HepG2 (cell line): ENCODE data around the gene ARAP3. TPM values are rescaled to one million over a fixed set of nuclear protein-coding genes. Genes with fewer than 3 reads are reported as not detected.
A peak's percentile ranks its signal among the peaks of the same experiment; 100 is the strongest.

Experiments
- CHD2 ChIP-seq: IDR thresholded peaks from 2 replicates; pipeline ENCODE4 v1.6.1; 2011; ENCODE audit warnings: low read depth, low read length, improper control_type of control experiment
- FOSL1 ChIP-seq: sonication (generic); formaldehyde crosslinking; IDR thresholded peaks from 2 replicates; pipeline ENCODE4 v1.9.0; 2021; ENCODE audit warnings: missing genetic modification reagents, borderline replicate concordance
- GATAD1 ChIP-seq: IDR thresholded peaks from 2 replicates; pipeline ENCODE4 v1.6.1; 2016; ENCODE audit warnings: missing genetic modification reagents, missing compliant biosample characterization
- MYC ChIP-seq: sonication (generic); formaldehyde crosslinking; IDR thresholded peaks from 2 replicates; pipeline ENCODE4 v1.9.0; 2021; ENCODE audit warnings: missing genetic modification reagents, borderline replicate concordance
- NRL ChIP-seq: sonication (generic); formaldehyde crosslinking; IDR thresholded peaks from 2 replicates; pipeline ENCODE4 v1.5.0; 2020; ENCODE audit warnings: missing genetic modification reagents, mild to moderate bottlenecking, moderate library complexity, borderline replicate concordance
- RFX5 ChIP-seq: IDR thresholded peaks from 2 replicates; pipeline ENCODE4 v1.6.1; 2011; ENCODE audit warnings: low read depth, low read length, improper control_type of control experiment
- SP5 ChIP-seq: IDR thresholded peaks from 2 replicates; pipeline ENCODE4 v1.6.1; 2016; ENCODE audit warnings: low read depth, borderline replicate concordance
- TSC22D2 ChIP-seq: sonication (generic); formaldehyde crosslinking; IDR thresholded peaks from 2 replicates; pipeline ENCODE4 v1.5.1; 2020; ENCODE audit warnings: missing genetic modification reagents, mild to moderate bottlenecking, borderline replicate concordance
- ZBTB8A ChIP-seq: sonication (generic); formaldehyde crosslinking; IDR thresholded peaks from 2 replicates; pipeline ENCODE4 v1.4.0; 2020; ENCODE audit warnings: mild to moderate bottlenecking, low read depth, missing genetic modification reagents, borderline replicate concordance
- ZNF329 ChIP-seq: sonication (generic); formaldehyde crosslinking; IDR thresholded peaks from 2 replicates; pipeline ENCODE4 v1.9.0; 2021; ENCODE audit warnings: low read depth, mild to moderate bottlenecking, missing genetic modification reagents
- ZNF484 ChIP-seq: sonication (generic); formaldehyde crosslinking; IDR thresholded peaks from 2 replicates; pipeline ENCODE4 v1.5.1; 2020; ENCODE audit warnings: mild to moderate bottlenecking, low read depth, missing genetic modification reagents, borderline replicate concordance
- ZNF530 ChIP-seq: sonication (generic); formaldehyde crosslinking; IDR thresholded peaks from 2 replicates; pipeline ENCODE4 v1.5.0; 2020; ENCODE audit warnings: low read depth, mild to moderate bottlenecking, missing genetic modification reagents
- ZNF670 ChIP-seq: sonication (generic); formaldehyde crosslinking; IDR thresholded peaks from 2 replicates; pipeline ENCODE4 v1.8.0; 2022; ENCODE audit warnings: mild to moderate bottlenecking, missing genetic modification reagents, borderline replicate concordance
- ZNF674 ChIP-seq: sonication (generic); formaldehyde crosslinking; IDR thresholded peaks from 2 replicates; pipeline ENCODE4 v1.5.0; 2020; ENCODE audit warnings: low read depth, mild to moderate bottlenecking, missing genetic modification reagents
- ZNF790 ChIP-seq: sonication (generic); formaldehyde crosslinking; IDR thresholded peaks from 2 replicates; pipeline ENCODE4 v1.8.0; 2022; ENCODE audit warnings: missing genetic modification reagents, mild to moderate bottlenecking, borderline replicate concordance
- ZNF850 ChIP-seq: sonication (generic); formaldehyde crosslinking; conservative IDR thresholded peaks from 2 replicates; pipeline ENCODE4 v1.9.0; 2021; ENCODE audit warnings: mild to moderate bottlenecking, missing genetic modification reagents
- ZSCAN21 ChIP-seq: sonication (generic); formaldehyde crosslinking; IDR thresholded peaks from 2 replicates; pipeline ENCODE4 v1.8.0; 2022; ENCODE audit warnings: mild to moderate bottlenecking, missing genetic modification reagents, moderate library complexity, borderline replicate concordance
- polyA plus RNA-seq, 8 experiments: library from polyadenylated mRNA; depleted of rRNA in 3 of 8; stranded (reverse) in 7 of 8; unstranded in 1 of 8; fragments of >200 nt; fragmentation: Illumina TruSeq in 4 of 8; extraction: Trizol in 4 of 8; gene quantifications; 2 replicates each; pipeline versions ENCODE4 v1.2.1 to v1.2.3, GENCODE V29; 2011 to 2016; ENCODE audit warnings: low read depth in 4 of 8, missing spikeins in 1 of 8, mixed read lengths in 1 of 8; ENCODE audit not compliant: insufficient read depth in 1 of 8
- total RNA-seq, 5 experiments: library from RNA; depleted of rRNA; stranded (reverse); fragments of >200 nt; fragmentation: Illumina TruSeq; extraction: Trizol; gene quantifications; 2 replicates each; pipeline ENCODE4 v1.2.3, GENCODE V29; 2016; ENCODE audit warnings: low read depth in 1 of 5
- TF ChIP-seq, protein P1 (sequence below): sonication (generic); formaldehyde crosslinking; IDR thresholded peaks from 2 replicates; pipeline ENCODE4 v1.5.1; 2020; ENCODE audit warnings: missing genetic modification reagents, mild to moderate bottlenecking, borderline replicate concordance
- TF ChIP-seq, protein P2 (sequence below): IDR thresholded peaks from 2 replicates; pipeline ENCODE4 v1.6.1; 2012; ENCODE audit warnings: low read length, improper control_type of control experiment
- TF ChIP-seq, protein P3 (sequence below): sonication (generic); formaldehyde crosslinking; IDR thresholded peaks from 2 replicates; pipeline ENCODE4 v1.5.0; 2020; ENCODE audit warnings: mild to moderate bottlenecking, missing genetic modification reagents, borderline replicate concordance
- TF ChIP-seq, protein P4 (sequence below): sonication (generic); formaldehyde crosslinking; IDR thresholded peaks from 2 replicates; pipeline ENCODE4 v1.9.0; 2022; ENCODE audit warnings: missing genetic modification reagents, mild to moderate bottlenecking, borderline replicate concordance

The ARAP3 gene
- total and polyA plus RNA-seq, 2 of the 13 experiments (the other 11 are each of a cell fraction or from before 2014, with no cell fraction given): 0.25 TPM; not detected in 1

DNA sequence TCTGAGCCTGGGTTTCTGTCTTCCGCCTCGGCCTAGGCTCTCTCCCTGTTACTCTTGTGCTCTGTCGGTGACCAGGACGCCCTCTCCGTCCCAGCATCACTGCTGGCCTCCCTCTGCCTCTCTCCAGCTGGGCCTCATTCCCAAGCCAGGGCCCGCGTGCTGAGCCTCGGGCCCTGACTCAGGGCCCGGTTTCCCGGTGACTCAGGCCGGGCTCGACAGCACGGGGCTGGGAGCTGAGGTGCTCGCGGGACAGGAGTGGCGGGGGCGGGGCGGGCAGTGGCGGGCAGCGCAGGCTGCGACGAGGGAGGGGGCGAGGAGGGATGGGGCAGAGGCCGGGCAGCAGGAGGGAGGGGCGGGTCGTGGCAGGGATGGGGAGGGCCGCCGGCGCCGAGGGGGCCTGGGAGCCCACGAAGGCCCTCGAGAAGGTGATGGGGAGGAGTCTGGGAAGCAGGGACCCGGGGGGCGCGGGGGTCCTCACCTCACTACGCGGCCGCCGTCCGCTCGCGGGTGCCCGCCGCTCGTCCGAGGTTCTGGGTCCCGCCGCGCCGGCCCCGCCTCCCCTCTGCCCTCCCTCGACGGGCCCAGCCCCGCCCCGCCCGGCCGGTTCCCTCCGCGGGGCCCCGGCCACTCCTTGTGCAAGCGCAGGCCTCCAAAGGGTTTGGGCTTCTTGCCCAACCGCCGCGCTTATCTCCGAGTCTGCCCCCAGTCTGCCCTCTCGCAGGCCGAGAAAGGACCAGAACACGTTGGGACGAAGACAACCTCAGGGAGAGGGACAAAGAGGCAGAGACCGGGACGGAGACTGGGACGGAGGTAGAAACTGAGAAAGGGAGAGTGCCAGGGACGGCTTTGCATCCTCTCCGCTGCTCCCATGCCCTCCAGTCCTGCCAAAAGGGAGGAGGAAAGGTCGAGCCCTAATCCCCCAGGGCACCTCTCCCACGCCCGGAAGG lies at the start of gene ARAP3 (continued):
- TF ChIP-seq ZNF670 (CRISPR knock-in tag) (no peak), ZNF790 (no peak), ZNF484 (CRISPR knock-in tag) (no peak), ZNF674 (CRISPR knock-in tag) (no peak), NRL (0 out of 2 replicates have a peak, but pooled peaks have one; percentile 17), CHD2 (no peak), ZSCAN21 (no peak), ZNF850 (CRISPR knock-in tag) (no peak), FOSL1 (CRISPR knock-in tag) (no peak), TSC22D2 (CRISPR knock-in tag) (no peak), ZBTB8A (CRISPR knock-in tag) (no peak), ZNF530 (CRISPR knock-in tag) (no peak), ZNF329 (CRISPR knock-in tag) (no peak), SP5 (CRISPR knock-in tag) (no peak), RFX5 (no peak), MYC (CRISPR knock-in tag) (no peak), GATAD1 (CRISPR knock-in tag) (no peak)
- TF ChIP-seq, protein P1, sequence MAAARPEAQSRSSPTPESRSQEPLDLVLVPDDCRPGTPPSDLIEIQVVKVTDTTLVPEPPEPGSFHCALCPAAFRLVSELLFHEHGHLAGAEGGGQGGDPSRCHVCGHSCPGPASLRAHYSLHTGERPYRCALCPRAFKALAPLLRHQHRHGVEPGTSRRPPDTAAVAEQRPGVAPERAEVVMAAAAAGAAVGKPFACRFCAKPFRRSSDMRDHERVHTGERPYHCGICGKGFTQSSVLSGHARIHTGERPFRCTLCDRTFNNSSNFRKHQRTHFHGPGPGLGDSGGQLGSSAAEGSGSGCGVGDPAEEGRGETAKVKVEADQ: no peak
- TF ChIP-seq, protein P2, sequence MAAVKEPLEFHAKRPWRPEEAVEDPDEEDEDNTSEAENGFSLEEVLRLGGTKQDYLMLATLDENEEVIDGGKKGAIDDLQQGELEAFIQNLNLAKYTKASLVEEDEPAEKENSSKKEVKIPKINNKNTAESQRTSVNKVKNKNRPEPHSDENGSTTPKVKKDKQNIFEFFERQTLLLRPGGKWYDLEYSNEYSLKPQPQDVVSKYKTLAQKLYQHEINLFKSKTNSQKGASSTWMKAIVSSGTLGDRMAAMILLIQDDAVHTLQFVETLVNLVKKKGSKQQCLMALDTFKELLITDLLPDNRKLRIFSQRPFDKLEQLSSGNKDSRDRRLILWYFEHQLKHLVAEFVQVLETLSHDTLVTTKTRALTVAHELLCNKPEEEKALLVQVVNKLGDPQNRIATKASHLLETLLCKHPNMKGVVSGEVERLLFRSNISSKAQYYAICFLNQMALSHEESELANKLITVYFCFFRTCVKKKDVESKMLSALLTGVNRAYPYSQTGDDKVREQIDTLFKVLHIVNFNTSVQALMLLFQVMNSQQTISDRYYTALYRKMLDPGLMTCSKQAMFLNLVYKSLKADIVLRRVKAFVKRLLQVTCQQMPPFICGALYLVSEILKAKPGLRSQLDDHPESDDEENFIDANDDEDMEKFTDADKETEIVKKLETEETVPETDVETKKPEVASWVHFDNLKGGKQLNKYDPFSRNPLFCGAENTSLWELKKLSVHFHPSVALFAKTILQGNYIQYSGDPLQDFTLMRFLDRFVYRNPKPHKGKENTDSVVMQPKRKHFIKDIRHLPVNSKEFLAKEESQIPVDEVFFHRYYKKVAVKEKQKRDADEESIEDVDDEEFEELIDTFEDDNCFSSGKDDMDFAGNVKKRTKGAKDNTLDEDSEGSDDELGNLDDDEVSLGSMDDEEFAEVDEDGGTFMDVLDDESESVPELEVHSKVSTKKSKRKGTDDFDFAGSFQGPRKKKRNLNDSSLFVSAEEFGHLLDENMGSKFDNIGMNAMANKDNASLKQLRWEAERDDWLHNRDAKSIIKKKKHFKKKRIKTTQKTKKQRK: no peak
- TF ChIP-seq, protein P3, sequence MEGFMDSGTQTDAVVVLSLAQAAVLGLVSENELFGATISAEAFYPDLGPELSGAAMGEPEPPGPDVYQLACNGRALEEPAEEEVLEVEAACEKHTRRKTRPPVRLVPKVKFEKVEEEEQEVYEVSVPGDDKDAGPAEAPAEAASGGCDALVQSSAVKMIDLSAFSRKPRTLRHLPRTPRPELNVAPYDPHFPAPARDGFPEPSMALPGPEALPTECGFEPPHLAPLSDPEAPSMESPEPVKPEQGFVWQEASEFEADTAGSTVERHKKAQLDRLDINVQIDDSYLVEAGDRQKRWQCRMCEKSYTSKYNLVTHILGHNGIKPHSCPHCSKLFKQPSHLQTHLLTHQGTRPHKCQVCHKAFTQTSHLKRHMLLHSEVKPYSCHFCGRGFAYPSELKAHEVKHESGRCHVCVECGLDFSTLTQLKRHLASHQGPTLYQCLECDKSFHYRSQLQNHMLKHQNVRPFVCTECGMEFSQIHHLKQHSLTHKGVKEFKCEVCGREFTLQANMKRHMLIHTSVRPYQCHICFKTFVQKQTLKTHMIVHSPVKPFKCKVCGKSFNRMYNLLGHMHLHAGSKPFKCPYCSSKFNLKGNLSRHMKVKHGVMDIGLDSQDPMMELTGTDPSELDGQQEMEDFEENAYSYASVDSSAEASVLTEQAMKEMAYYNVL (CRISPR knock-in tag): no peak
- TF ChIP-seq, protein P4, sequence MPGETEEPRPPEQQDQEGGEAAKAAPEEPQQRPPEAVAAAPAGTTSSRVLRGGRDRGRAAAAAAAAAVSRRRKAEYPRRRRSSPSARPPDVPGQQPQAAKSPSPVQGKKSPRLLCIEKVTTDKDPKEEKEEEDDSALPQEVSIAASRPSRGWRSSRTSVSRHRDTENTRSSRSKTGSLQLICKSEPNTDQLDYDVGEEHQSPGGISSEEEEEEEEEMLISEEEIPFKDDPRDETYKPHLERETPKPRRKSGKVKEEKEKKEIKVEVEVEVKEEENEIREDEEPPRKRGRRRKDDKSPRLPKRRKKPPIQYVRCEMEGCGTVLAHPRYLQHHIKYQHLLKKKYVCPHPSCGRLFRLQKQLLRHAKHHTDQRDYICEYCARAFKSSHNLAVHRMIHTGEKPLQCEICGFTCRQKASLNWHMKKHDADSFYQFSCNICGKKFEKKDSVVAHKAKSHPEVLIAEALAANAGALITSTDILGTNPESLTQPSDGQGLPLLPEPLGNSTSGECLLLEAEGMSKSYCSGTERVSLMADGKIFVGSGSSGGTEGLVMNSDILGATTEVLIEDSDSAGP: no peak
